Cardiac fibroblast (primary cell): ENCODE results near the gene FIP1L1.

Experiments
- DNase-seq, 2 donors: peaks; one replicate each; pipeline versions ENCODE4 v3.0.0 to v3.0.0-alpha.2; 2010; ENCODE audit warnings: low read depth in 2 of 2
- H3K4me3 ChIP-seq, 2 donors: replicated peaks in 1 of 2; 1 replicate in 1 of 2; 2 replicates in 1 of 2; pipeline ENCODE4 v1.5.1; 2011; ENCODE audit warnings: low read depth in 2 of 2, low read length in 2 of 2, mild to moderate bottlenecking in 2 of 2, moderate library complexity in 1 of 2
- CTCF ChIP-seq: IDR thresholded peaks from one replicate; pipeline ENCODE4 v1.5.1; 2011; ENCODE audit warnings: low read depth, mild to moderate bottlenecking, low read length, inconsistent platforms

Gene FIP1L1

GRCh38 chr4:53497487-53498244 lies 120.2 kb downstream of the FIP1L1 start:
- peak; percentile 23 to 88 for DNase-seq
- no peak for TF ChIP-seq CTCF
- no peak overlapping the region for H3K4me3 ChIP-seq

GRCh38 chr4:53498706-53499105 lies 121.3 kb downstream of the FIP1L1 start:
- no peak for DNase-seq
- TF ChIP-seq CTCF, result no peak
- H3K4me3 ChIP-seq, result no peak overlapping the region

GRCh38 chr4:53499791-53500190 lies 122.3 kb downstream of the FIP1L1 start:
- no peak for DNase-seq
- H3K4me3 ChIP-seq, result no peak overlapping the region

GRCh38 chr4:53500546-53500945 lies 123.1 kb downstream of the FIP1L1 start:
- TF ChIP-seq CTCF, result no peak
- DNase-seq, result no peak
- H3K4me3 ChIP-seq, result no peak overlapping the region

More at GRCh38 chr4:53499791-53500190, 122.3 kb downstream of the FIP1L1 start:
- no peak for TF ChIP-seq CTCF

GRCh38 chr4:53501561-53501960 lies 124.1 kb downstream of the FIP1L1 start:
- no peak for DNase-seq
- TF ChIP-seq CTCF, result no peak
- H3K4me3 ChIP-seq, result no peak overlapping the region

GRCh38 chr4:53502094-53502493 lies 124.7 kb downstream of the FIP1L1 start:
- TF ChIP-seq CTCF, result no peak
- no peak for DNase-seq
- H3K4me3 ChIP-seq, result no peak overlapping the region

GRCh38 chr4:53505947-53506346 lies 128.5 kb downstream of the FIP1L1 start:
- TF ChIP-seq CTCF, result peak; percentile 27
- DNase-seq, result peak; percentile 38 to 45
- H3K4me3 ChIP-seq, result no peak overlapping the region
